GM12873 (cell line): Measurements from ENCODE around the gene NTSR2.

Source experiments
- TF ChIP-seq, protein P1 (sequence below): IDR thresholded peaks from 2 replicates; pipeline ENCODE4 v1.5.1; 2012; ENCODE audit warnings: low read depth, mild to moderate bottlenecking, moderate library complexity, low read length, control low read depth; ENCODE audit not compliant: insufficient read depth; ENCODE audit errors: missing control alignments

NTSR2 gene

DNA sequence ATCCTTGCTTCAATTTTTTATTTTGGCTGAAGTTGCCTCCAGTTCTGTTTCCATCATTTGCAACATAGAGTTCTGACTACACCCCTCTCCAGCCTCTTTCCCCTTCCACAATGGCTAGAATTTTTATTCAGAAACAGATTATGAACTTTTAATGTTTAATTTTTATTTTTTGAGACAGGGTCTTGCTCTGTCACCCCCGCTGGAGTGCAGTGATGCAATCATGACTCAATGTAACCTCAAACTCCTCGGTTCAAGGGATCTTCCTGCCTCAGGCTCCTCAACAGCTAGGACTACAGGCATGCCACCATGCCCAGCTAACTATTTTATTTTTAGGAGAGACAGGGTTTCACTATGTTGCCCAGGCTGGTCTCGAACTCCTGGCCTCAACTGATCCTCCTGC, 2.8 kb downstream of the NTSR2 start:
- TF ChIP-seq, protein P1, sequence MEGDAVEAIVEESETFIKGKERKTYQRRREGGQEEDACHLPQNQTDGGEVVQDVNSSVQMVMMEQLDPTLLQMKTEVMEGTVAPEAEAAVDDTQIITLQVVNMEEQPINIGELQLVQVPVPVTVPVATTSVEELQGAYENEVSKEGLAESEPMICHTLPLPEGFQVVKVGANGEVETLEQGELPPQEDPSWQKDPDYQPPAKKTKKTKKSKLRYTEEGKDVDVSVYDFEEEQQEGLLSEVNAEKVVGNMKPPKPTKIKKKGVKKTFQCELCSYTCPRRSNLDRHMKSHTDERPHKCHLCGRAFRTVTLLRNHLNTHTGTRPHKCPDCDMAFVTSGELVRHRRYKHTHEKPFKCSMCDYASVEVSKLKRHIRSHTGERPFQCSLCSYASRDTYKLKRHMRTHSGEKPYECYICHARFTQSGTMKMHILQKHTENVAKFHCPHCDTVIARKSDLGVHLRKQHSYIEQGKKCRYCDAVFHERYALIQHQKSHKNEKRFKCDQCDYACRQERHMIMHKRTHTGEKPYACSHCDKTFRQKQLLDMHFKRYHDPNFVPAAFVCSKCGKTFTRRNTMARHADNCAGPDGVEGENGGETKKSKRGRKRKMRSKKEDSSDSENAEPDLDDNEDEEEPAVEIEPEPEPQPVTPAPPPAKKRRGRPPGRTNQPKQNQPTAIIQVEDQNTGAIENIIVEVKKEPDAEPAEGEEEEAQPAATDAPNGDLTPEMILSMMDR: no peak

DNA sequence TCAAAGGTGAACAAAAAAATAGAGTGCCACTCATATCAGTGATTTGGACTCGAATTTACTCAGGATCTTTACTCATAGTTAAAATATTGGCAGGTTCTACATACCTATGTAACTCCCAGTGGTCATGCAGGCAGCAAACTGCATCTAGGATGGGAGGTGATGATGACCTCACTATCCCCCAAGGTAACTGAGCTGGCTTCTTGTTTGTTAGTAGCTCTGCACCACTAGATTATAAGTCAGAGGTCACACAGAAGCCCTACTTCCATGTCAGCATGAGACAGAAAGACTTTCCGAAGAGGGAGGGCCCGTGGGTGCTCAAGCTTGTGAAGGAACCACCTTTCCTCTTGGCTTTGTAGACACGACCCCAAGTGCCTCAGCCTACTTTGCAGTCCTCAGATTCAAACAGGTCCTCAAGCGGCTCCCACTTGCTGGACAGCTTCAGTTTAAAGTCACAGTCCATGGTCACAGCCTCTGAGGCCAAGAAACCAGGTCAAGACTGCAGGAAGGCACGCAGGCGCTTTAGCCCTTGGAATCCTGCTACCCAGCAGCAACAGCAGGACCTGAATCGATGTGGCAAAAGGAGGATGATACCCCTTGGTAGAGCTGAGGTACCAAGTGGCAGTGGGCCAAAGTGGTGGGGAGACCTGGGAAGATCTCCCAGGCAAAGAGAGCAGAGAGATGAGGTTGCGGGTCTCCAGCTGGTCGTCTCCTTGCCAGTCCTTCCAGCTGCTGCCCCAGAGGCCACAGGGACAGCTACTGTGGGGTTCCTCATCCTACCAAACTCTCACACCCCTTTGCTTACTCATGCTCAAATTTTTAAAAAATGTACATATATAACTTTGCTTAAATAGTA, 4.3 kb downstream of the NTSR2 start:
- TF ChIP-seq, protein P1: no peak

DNA sequence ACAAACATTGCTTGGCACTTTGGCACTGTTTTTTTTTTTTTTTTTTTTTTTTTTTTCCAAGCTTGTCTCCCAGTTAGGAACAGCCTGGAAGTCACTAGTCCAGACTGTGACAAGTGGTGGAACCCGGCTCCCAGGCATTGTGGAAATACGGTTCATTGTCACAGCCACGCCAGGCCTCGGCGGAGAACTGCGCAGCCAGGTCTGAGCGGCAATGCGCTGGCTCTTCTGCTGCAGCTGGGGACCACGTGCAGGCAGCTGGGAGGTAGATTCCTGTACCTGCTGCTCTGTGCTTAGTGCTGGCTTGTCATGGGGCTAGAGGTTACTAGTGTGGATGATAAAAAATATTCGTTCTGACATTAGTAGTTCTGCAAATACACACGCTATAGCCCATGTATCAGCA, 5.0 kb downstream of the NTSR2 start:
- TF ChIP-seq, protein P1: no peak

DNA sequence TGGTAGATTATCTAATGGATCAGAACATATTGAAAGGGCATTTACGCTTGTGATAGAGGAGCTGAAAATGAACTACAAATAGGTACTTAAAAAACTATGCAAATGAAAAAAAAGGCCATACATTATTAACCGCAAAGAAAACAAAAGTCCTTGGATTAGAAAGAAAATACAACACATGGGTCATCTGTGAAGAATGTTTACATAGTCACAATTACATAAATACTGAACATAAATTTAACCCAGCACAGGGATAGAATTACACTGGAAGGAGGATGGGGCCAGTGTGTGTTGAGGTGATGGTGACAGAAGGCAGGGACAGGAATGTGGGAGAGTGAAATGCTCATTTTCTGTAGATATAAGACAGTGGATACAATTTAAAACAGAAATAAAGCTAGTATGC, 6.6 kb downstream of the NTSR2 start:
- TF ChIP-seq, protein P1: no peak

DNA sequence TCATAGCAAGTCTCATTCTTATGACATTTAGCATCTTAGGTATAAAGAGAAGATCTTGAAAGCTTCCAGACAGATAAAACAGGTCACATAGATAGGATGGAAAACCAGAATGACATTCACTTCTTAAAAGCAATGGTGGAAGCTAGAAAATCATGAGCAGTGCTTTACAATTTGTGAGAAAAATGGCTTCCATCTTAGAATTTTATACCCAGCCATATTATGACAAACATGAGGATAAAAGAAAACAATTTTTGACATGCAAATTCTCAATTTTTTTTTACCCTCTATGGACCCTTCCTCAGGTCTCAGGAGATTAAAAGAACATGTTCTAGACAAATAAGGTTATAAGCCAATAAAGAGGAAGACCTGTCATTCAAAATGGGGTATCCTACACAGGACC, 7.1 kb downstream of the NTSR2 start:
- TF ChIP-seq, protein P1: no peak

DNA sequence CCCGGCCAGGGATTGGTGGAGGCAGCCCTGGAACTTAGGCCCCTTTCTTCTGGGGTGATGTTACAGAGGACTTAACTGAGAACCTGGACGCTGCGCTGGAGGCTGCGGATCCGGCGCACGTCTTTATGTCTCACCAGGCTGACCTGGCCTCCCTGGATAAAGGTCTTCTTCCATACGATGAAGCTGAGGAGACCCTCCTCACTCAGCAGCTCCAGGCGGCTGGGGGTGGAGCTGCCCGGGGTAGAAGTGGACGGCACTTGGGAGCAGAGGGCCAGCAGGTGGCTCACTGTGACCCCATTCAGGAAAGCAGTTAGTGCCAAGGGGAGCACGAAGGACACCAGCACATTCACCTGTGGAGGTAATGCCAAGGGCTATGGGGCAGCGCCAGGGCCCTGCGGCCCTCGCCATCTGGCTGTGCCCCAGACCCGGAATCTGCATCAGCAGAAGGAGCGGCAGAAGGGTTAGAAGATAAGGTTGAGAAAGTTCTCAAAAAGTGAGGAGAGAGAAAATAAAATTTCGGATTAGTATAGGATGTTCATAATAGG, 8.0 kb downstream of the NTSR2 start:
- TF ChIP-seq, protein P1: no peak

DNA sequence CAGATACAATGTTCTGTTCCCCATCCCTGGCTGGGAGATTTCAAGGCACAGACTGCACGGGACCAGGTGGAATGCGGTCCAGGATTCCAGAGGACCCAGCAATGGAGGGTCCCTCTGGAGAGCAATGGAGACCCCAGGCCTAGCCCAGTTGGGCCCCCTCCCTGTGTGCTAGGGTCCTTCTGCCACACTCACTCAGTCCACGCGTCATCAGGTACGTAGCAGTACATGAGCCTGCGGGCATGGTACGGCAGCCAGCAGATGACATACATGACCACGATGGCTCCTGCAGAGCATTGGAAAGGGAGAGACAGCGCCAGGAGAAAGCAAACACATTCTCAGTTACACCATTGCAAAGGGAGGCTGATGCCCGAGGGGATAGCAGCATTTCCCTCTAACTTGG, 10.1 kb downstream of the NTSR2 start:
- TF ChIP-seq, protein P1: no peak
